ENCODE measurements around the gene SKAP1.
"Not testable (repeated sequence)": the region's sequence is repeated elsewhere in the genome, so short reads cannot be mapped to it uniquely, and the experiment has no call there.

Gene SKAP1

GRCh38 chr17:48445248-48445620, 15.2 kb upstream of the SKAP1 start:
- no peak for DNase-seq

- DNase-seq: no peak
These were observed 14.7 kb upstream of the SKAP1 start for GRCh38 chr17:48444516-48445247.

- DNase-seq: no peak
These were observed 13.7 kb upstream of the SKAP1 start for GRCh38 chr17:48443712-48444111.

GRCh38 chr17:48442819-48443218, 12.8 kb upstream of the SKAP1 start:
- DNase-seq: no peak

GRCh38 chr17:48441862-48442261, 11.8 kb upstream of the SKAP1 start:
- DNase-seq: no peak

- no peak for DNase-seq
These were observed 11.3 kb upstream of the SKAP1 start for GRCh38 chr17:48441231-48441711.

- no peak for DNase-seq
These were observed 10.7 kb upstream of the SKAP1 start for GRCh38 chr17:48440669-48441068.

- no peak for DNase-seq
These were observed 10.0 kb upstream of the SKAP1 start for GRCh38 chr17:48439875-48440505.

- no peak for DNase-seq
These were observed 9.3 kb upstream of the SKAP1 start for GRCh38 chr17:48439110-48439850.

GRCh38 chr17:48438516-48439061, 8.6 kb upstream of the SKAP1 start:
- DNase-seq: no peak

GRCh38 chr17:48433896-48434295, 3.9 kb upstream of the SKAP1 start:
- no peak for DNase-seq

GRCh38 chr17:48432820-48433775, 3.1 kb upstream of the SKAP1 start:
- DNase-seq: no peak

GRCh38 chr17:48429156-48429555, 858 bp downstream of the SKAP1 start:
- no peak for DNase-seq

- DNase-seq: no peak
These were observed 2.4 kb downstream of the SKAP1 start for GRCh38 chr17:48427598-48427997.

GRCh38 chr17:48426761-48427500, 3.1 kb downstream of the SKAP1 start:
- DNase-seq: no peak

GRCh38 chr17:48426019-48426665, 3.9 kb downstream of the SKAP1 start:
- no peak for DNase-seq

GRCh38 chr17:48422060-48422459, 8.0 kb downstream of the SKAP1 start:
- not testable (repeated sequence) for DNase-seq

GRCh38 chr17:48420823-48421222, 9.2 kb downstream of the SKAP1 start:
- DNase-seq: no peak

GRCh38 chr17:48416971-48417370, 13.0 kb downstream of the SKAP1 start:
- no peak for DNase-seq

- no peak for DNase-seq
These were observed 16.2 kb downstream of the SKAP1 start for GRCh38 chr17:48413613-48414405.
